Prostate gland (tissue), 2 donors: ENCODE data around the gene CTBP2.

Experiments
- CTCF ChIP-seq, 4 experiments: fragments of 200-600 bp in 2 of 4; fragments of 450-650 bp in 2 of 4; sonication (generic) in 2 of 4; IDR thresholded peaks; 1 replicate in 3 of 4; 2 replicates in 1 of 4; pipeline ENCODE4 v1.5.1; 2016 to 2019; ENCODE audit warnings: antibody characterized with exemption in 4 of 4, mild to moderate bottlenecking in 2 of 4, moderate library complexity in 2 of 4
- POLR2A ChIP-seq: fragments of 450-650 bp; IDR thresholded peaks from one replicate; pipeline ENCODE4 v1.6.1; 2016; ENCODE audit warnings: antibody characterized with exemption, mild to moderate bottlenecking
- POLR2AphosphoS5 ChIP-seq: sonication (generic); formaldehyde crosslinking; IDR thresholded peaks from one replicate; pipeline ENCODE4 v1.6.1; 2017; ENCODE audit warnings: antibody characterized with exemption

DNA sequence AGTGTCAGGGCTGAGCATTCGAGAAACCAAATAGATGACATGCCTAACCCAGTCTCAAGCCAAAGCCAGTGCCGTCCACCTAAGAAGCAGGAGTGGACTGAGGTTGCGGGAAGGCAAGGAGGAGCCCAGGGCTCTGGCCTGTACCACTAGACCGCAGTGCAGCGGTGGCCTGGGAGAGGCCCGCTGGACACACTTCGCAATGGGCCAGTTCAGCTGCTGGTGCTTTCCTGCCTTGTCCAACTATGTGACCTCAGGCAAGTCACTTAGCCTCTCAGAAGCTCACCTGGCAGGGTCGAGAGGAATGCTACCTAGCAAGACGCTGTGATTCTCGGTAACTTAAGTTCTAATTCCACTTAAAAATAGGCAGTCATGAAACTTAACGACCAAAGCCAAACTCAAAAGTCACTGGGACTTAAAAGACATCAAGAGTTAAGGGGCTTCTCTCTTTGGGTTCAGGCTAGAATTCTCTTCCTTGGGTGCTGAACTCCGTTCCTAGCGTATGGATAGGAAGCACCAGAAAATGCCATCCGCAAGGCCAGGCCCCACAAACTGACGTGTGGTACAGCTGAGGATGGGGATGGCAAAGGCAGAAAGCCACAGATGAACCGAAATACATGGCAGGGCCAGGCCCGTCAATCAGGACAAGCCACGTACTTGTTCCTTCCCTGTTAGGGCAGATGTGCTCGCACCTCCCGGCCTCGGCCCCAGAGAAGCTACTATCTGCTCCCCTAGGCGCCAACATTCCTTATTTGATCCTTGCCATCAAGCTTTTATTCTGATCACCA, 34.2 kb downstream of the CTBP2 start:
- TF ChIP-seq CTCF (IDR thresholded peaks at IDR 0.05), result no peak
- TF ChIP-seq POLR2AphosphoS5, result no peak
- TF ChIP-seq POLR2A, result no peak
